Peyer's patch (tissue), 4 donors: ENCODE measurements around the gene TMEM217. TPM values are rescaled to one million over a fixed set of nuclear protein-coding genes. Genes with fewer than 3 reads are reported as not detected.

Experiments
- DNase-seq, 3 donors: peaks; one replicate each; pipeline ENCODE4 v3.0.0-alpha.2; 2017 to 2019
- H3K27ac ChIP-seq, 4 donors: fragments of 200-600 bp; sonication (generic); one replicate each; pipeline ENCODE4 v1.5.1; 2016 to 2019
- H3K27me3 ChIP-seq, 2 donors: fragments of 200-600 bp; sonication (generic); one replicate each; pipeline ENCODE4 v1.5.1; 2019
- H3K36me3 ChIP-seq, 3 donors: fragments of 200-600 bp; sonication (generic); one replicate each; pipeline ENCODE4 v1.5.1; 2016 to 2019
- H3K4me1 ChIP-seq, 4 donors: fragments of 200-600 bp; sonication (generic); one replicate each; pipeline ENCODE4 v1.5.1; 2016 to 2019
- H3K4me3 ChIP-seq, 4 donors: fragments of 200-600 bp; sonication (generic); 1 replicate in 3 of 4; 2 replicates in 1 of 4; pipeline ENCODE4 v1.5.1; 2016 to 2019; ENCODE audit warnings: mild to moderate bottlenecking in 1 of 4
- H3K9me3 ChIP-seq, 4 donors: fragments of 200-600 bp; sonication (generic); one replicate each; pipeline ENCODE4 v1.5.1; 2016 to 2019; ENCODE audit warnings: mild to moderate bottlenecking in 1 of 4
- CTCF ChIP-seq, 6 experiments: fragments of 450-650 bp in 4 of 6; fragments of 200-600 bp in 2 of 6; sonication (generic) in 1 of 6; IDR thresholded peaks; one replicate each; pipeline ENCODE4 v1.5.1; 2017 to 2019; ENCODE audit warnings: antibody characterized with exemption in 6 of 6, mild to moderate bottlenecking in 3 of 6, moderate library complexity in 1 of 6
- POLR2A ChIP-seq, 2 donors: fragments of 450-650 bp; IDR thresholded peaks; one replicate each; pipeline ENCODE4 v1.5.1; 2017; ENCODE audit warnings: antibody characterized with exemption in 2 of 2, mild to moderate bottlenecking in 2 of 2, moderate library complexity in 2 of 2
- total RNA-seq, 4 donors: library from RNA; depleted of rRNA; stranded (reverse); fragments of >200 nt; gene quantifications; one replicate each; pipeline ENCODE4 v1.1.0, GENCODE V29; 2016

Gene TMEM217
- total RNA-seq, 4 donors from 2014 or later, result 0.53 TPM; not detected in 3

DNA sequence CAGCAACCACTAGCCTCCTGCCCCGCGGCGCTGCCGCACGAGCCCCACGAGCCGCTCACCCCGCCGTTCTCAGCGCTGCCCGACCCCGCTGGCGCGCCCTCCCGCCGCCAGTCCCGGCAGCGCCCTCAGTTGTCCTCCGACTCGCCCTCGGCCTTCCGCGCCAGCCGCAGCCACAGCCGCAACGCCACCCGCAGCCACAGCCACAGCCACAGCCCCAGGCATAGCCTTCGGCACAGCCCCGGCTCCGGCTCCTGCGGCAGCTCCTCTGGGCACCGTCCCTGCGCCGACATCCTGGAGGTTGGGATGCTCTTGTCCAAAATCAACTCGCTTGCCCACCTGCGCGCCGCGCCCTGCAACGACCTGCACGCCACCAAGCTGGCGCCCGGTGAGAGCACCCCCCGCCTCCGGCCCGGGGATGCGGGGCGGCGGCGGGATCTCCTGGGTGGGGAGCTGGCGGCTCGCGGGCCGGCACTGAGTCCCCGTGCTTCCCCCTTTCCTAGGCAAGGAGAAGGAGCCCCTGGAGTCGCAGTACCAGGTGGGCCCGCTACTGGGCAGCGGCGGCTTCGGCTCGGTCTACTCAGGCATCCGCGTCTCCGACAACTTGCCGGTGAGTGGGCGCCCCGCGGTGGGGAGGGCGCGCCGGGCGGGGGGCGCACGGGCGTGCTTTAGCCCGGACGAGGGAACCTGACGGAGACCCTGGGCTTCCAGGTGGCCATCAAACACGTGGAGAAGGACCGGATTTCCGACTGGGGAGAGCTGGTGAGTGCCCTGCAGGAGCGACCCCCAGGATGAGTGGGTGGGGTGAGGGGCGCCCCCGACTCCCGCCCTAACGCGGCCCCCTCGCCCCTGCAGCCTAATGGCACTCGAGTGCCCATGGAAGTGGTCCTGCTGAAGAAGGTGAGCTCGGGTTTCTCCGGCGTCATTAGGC lies 87.4 kb downstream of the TMEM217 start:
- peak overlapping the region; percentile 80 to 91 (median 90) for H3K4me3 ChIP-seq
- DNase-seq, result peak in 2 of 3 donors; percentile 68 to 79

GRCh38 chr6:37169496-37170272 lies 88.3 kb downstream of the TMEM217 start, which contains the start of gene PIM1:
PIM1 (plus strand) TSS chr6:37170152; CDS start chr6:37170576, 424 bp downstream.
- no peaks in the 10 kb centered on the region for H3K27me3 ChIP-seq
- peak; percentile 96 for TF ChIP-seq POLR2A (IDR thresholded peaks at IDR 0.05)
- TF ChIP-seq CTCF (IDR thresholded peaks at IDR 0.05), result peak in 1 of 6 experiments; percentile 12
- H3K36me3 ChIP-seq, result peaks cover 0 to 30% (median 0%) of the 10 kb centered on the region in 3 donors
- peak within 1 kb of the TSS; percentile 80 to 91 (median 90) for H3K4me3 ChIP-seq
- H3K9me3 ChIP-seq, result no peaks in the 10 kb centered on the region
- peaks cover 0 to 33% (median 10%) of the 10 kb centered on the region in 4 donors for H3K4me1 ChIP-seq
- peak within 1 kb of the TSS; percentile 90 to 97 (median 94) for H3K27ac ChIP-seq
- DNase-seq, result peak; percentile 99 to 100 (median 100)

More for the DNA sequence above, 87.4 kb downstream of the TMEM217 start:
- peaks cover 0 to 38% (median 0%) of the 10 kb centered on the region in 3 donors for H3K36me3 ChIP-seq
- H3K4me1 ChIP-seq, result peaks cover 0 to 42% (median 12%) of the 10 kb centered on the region in 4 donors
- H3K27me3 ChIP-seq, result no peaks in the 10 kb centered on the region
- TF ChIP-seq POLR2A (IDR thresholded peaks at IDR 0.05) (no peak), CTCF (IDR thresholded peaks at IDR 0.05) (peak in 4 of 6 experiments; percentile 12 to 40 (median 36))
- no peaks in the 10 kb centered on the region for H3K9me3 ChIP-seq
- H3K27ac ChIP-seq, result peak overlapping the region; percentile 90 to 96 (median 94)

- H3K4me1 ChIP-seq, result peaks cover 0 to 26% (median 10%) of the 10 kb centered on the region in 4 donors
- peak overlapping the region; percentile 47 to 88 (median 68) for H3K4me3 ChIP-seq
- DNase-seq, result peak in 1 of 3 donors; percentile 25
- peaks cover 0 to 23% (median 0%) of the 10 kb centered on the region in 3 donors for H3K36me3 ChIP-seq
- no peaks in the 10 kb centered on the region for H3K9me3 ChIP-seq
- H3K27ac ChIP-seq, result peak overlapping the region; percentile 79 to 97 (median 94)
- TF ChIP-seq CTCF (IDR thresholded peaks at IDR 0.05), result no peak
- no peak for TF ChIP-seq POLR2A (IDR thresholded peaks at IDR 0.05)
- H3K27me3 ChIP-seq, result no peaks in the 10 kb centered on the region
Measured at GRCh38 chr6:37168811-37169495, 89.0 kb downstream of the TMEM217 start.

DNA sequence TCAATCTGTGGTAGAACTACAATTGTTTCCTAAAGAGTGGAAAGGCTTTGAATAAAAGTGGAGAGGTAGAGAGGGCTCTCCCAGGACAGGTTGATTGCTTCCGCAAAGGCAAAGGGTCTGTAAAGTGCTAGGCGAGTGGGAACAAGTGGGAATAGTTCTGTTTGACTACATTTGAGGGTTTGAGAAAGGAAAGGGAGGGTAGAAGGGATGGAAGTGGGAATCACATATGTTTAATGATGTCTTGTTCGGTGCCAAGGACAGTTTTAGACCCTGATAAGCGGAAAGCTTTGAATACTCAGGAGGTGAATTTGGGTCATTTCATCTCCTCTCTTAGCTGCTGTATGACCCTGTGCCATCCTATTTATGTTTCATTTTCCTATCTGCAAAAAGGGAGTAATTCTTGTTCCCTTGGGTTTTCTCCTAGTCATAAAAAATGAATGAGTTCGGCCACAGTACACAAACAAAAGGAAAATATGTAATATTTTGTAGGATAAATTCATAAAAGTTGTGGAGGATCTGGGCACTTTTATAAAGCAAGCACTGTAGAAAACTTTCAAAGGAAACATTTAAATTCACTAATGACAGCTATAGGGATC lies 89.7 kb downstream of the TMEM217 start:
- Histone ChIP-seq H3K4me3 (peak overlapping the region in 1 of 4 donors; percentile 62), H3K9me3 (no peaks in the 10 kb centered on the region), H3K4me1 (peaks cover 0 to 19% (median 10%) of the 10 kb centered on the region in 4 donors), H3K36me3 (peaks cover 0 to 16% (median 0%) of the 10 kb centered on the region in 3 donors), H3K27ac (peak overlapping the region; percentile 79 to 97 (median 94)), H3K27me3 (no peaks in the 10 kb centered on the region)
- no peak for TF ChIP-seq CTCF (IDR thresholded peaks at IDR 0.05)
- no peak for DNase-seq
